Measurements from ENCODE around the gene MYRIP. TPM values are rescaled to one million over a fixed set of nuclear protein-coding genes. Genes with fewer than 3 reads are reported as not detected.

Gene MYRIP
- total and polyA plus RNA-seq, 10 donors = 1.5 to 35.2 (median 16.2) TPM

DNA sequence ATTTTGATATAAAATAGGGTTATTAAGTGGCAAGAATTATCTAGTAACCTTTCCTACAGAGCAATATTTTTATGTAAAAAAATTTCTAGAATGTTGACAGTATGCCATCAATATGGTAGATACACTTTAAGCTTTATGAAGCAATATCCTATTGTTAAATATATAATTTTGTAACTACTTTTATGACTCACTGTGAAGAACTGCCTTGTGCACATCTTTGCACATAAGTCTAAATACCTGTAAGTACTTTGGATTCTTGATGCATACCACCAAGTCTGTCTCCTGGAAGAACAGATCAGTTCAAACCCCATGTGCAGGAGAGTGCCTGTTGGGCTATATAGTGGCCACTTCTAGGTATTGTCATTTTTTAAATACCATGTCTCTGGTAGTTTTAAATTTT lies 294.4 kb downstream of the MYRIP start:
- TF ChIP-seq POLR2AphosphoS5 (IDR thresholded peaks at IDR 0.05) = no peak
- peaks cover 0 to 21% (median 16%) of the 10 kb centered on the region in 8 donors for H3K9me3 ChIP-seq
- intact Hi-C loops (cut with DNase I; ENCODE audit: low total_unique reads) = no loop called here
- no peaks in the 10 kb centered on the region for H3K36me3 ChIP-seq
- H3K27me3 ChIP-seq (replicated peaks in 1 of 7) = no peaks in the 10 kb centered on the region
- no peak overlapping the region for H3K4me3 ChIP-seq
- no peak overlapping the region for H3K27ac ChIP-seq
- H3K4me1 ChIP-seq = no peaks in the 10 kb centered on the region
- no peak for DNase-seq

DNA sequence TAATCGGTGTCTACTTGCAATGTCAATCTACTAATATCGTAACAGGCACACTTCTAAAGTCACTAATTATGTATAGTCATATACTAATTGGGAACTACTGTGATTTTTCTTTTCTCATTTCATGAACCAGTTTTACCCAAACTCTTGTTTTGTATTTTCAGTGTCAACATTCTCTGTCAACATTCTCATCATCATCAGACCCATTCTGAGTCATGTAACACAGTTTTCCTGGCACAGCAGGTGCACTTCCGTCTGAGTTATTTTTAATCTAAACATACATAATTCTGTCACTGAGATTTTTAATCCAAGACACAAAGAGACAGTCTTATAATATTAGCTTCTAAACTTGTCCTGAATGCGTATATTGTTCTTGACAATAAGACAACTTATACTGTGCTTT lies 295.0 kb downstream of the MYRIP start:
- DNase-seq = no peak
- H3K27ac ChIP-seq = no peak overlapping the region
- WGBS, 5 donors = 81 to 90% (median 89%) methylated on average over 4 of the region's 4 CpGs
- H3K9me3 ChIP-seq = peaks cover 0 to 21% (median 16%) of the 10 kb centered on the region in 8 donors
- no peaks in the 10 kb centered on the region for H3K36me3 ChIP-seq
- no peak overlapping the region for H3K4me3 ChIP-seq
- intact Hi-C loops (cut with DNase I; ENCODE audit: low total_unique reads) = no loop called here
- no peaks in the 10 kb centered on the region for H3K4me1 ChIP-seq
- H3K27me3 ChIP-seq (replicated peaks in 1 of 7) = no peaks in the 10 kb centered on the region
- TF ChIP-seq, protein P1, sequence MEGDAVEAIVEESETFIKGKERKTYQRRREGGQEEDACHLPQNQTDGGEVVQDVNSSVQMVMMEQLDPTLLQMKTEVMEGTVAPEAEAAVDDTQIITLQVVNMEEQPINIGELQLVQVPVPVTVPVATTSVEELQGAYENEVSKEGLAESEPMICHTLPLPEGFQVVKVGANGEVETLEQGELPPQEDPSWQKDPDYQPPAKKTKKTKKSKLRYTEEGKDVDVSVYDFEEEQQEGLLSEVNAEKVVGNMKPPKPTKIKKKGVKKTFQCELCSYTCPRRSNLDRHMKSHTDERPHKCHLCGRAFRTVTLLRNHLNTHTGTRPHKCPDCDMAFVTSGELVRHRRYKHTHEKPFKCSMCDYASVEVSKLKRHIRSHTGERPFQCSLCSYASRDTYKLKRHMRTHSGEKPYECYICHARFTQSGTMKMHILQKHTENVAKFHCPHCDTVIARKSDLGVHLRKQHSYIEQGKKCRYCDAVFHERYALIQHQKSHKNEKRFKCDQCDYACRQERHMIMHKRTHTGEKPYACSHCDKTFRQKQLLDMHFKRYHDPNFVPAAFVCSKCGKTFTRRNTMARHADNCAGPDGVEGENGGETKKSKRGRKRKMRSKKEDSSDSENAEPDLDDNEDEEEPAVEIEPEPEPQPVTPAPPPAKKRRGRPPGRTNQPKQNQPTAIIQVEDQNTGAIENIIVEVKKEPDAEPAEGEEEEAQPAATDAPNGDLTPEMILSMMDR (IDR thresholded peaks at IDR 0.05 in 8 of 11, conservative IDR thresholded peaks at IDR 0.05 in 3 of 11) = no peak

DNA sequence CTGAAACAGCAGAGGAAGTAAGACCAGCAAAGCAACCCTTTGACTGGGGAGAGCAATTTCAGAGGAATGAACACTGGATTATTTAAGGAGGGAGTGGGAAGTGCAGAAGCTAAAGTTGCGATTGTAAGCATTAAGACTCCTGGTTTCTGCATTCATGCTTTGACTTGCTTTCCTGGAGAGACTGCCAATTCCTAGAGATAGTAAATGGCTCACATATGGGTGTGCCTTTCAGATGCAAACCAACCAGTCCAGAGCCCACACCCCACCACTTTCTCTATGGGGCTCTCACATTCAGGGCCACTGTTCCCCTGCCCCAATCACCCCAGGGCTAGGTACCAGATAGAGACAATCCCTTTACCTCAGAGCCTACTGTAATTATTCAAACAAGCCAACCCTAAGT lies 299.2 kb downstream of the MYRIP start:
- TF ChIP-seq, protein P1 (IDR thresholded peaks at IDR 0.05 in 8 of 11, conservative IDR thresholded peaks at IDR 0.05 in 3 of 11) = no peak
- TF ChIP-seq POLR2AphosphoS5 (IDR thresholded peaks at IDR 0.05) (no peak), POLR2A (IDR thresholded peaks at IDR 0.05) (no peak)
- no peak overlapping the region for H3K27ac ChIP-seq
- no peak overlapping the region for H3K4me3 ChIP-seq
- WGBS, 5 donors = 90 to 100% (median 93%) methylated on average over 1 of the region's 1 CpG
- DNase-seq = no peak
- H3K9me3 ChIP-seq = no peaks in the 10 kb centered on the region
- H3K4me1 ChIP-seq = no peaks in the 10 kb centered on the region
- H3K36me3 ChIP-seq = no peaks in the 10 kb centered on the region
- intact Hi-C loops (cut with DNase I; ENCODE audit: low total_unique reads) = no loop called here
- no peaks in the 10 kb centered on the region for H3K27me3 ChIP-seq (replicated peaks in 1 of 7)

DNA sequence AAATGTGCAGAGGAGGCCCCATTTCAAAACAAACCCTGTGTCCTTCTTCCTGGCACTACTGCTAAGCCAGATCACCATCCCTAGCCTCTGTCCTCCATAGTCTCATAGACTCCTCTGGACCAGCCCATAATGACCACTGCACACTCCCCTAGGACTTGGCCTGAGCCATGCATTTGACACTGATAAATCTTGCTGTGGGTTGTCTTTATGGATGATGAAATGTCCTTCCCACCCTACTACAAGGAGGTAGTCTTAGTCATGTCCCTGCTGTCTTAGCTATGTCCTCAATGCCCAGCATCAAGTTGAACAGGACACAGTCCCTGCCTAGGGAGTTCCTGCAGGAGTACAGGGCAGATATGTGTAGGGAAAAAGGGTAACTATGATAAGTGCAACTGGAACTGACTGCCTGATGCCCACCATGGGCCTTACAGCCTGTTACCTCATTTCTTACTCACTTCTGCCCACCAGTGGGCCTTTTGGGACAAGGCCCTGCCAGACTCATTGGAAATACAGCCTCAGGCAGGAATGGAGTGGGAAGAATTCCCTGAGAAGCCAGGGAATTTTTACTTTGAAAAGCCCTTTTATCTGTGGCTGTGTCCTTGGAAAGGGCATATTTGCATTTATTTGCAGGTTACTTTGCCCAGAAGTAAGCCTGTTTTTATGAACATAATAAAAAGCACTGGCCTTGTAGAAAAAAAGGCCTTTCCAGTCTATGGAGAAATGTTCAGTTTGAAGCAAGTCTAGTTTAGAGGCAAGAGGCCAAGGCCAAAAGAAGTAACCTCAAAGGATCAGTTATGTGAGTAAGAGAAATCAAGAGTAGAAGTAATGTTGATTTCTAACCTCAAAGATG lies 300.5 kb downstream of the MYRIP start:
- Histone ChIP-seq H3K27me3 (replicated peaks in 1 of 7) (no peaks in the 10 kb centered on the region), H3K4me1 (no peaks in the 10 kb centered on the region), H3K27ac (no peak overlapping the region), H3K4me3 (no peak overlapping the region), H3K36me3 (no peaks in the 10 kb centered on the region), H3K9me3 (no peaks in the 10 kb centered on the region)
- TF ChIP-seq, protein P1 (IDR thresholded peaks at IDR 0.05 in 8 of 11, conservative IDR thresholded peaks at IDR 0.05 in 3 of 11) = peak in 3 of 11 experiments; percentile 4 to 17 (median 13)
- no peak for TF ChIP-seq POLR2A (IDR thresholded peaks at IDR 0.05)
- DNase-seq = no peak
- intact Hi-C loops (cut with DNase I; ENCODE audit: low total_unique reads) = no loop called here
